ENCODE data around the gene ST7.

DNA sequence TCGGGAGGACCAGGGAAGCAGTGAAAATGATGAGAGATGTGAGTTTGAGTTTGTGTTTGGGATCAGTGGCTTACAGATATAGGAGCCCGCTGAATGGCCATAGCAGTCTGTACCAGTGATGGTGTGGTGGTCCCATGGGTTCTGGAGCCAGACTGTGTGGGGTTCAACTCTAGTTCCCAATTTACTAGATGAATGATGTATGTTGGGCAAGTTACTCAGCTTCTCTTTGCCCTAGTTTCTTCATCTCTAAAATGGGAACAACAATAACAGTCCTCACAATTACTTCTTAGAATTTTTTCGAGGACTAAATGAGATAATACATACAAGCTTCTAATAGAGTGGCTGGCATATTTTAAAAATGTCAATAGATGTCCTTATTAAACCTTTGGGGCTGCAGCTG, 185.2 kb downstream of the ST7 start:
- TF ChIP-seq GATA3 (IDR thresholded peaks at IDR 0.05; ENCODE audit: low read depth, low read length): no peak
- no peak for TF ChIP-seq GATA2 (IDR thresholded peaks at IDR 0.05; ENCODE audit: low read depth, low read length)

All from SH-SY5Y (cell line).